NCI-H1105 (cell line): ENCODE data around the gene SYNRG.
A peak's percentile ranks its signal among the peaks of the same experiment; 100 is the strongest.

ENCODE experiments used
- DNase-seq: peaks from one replicate; lab custom pipeline; 2025; lab: John Stamatoyannopoulos, UW

The SYNRG gene

DNA sequence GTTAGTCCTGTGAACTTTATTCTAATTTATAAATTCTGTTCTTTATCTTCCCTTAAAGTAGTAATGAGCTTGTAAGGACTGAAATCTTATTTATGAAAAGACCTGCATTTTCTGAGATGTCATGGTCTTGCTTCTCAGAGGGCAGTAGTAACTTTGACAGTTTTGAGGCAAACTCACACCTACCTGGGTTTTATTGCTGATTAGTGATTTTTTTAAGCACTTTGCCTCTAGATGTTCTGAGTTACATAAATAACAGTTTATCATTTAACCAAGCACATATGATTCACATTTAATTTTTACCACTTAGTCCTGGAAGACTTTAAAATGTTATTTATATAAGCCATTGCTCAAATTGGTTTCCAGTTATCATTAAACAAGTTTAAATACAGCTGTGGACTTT, 108.8 kb downstream of the SYNRG start:
- DNase-seq = no peak

DNA sequence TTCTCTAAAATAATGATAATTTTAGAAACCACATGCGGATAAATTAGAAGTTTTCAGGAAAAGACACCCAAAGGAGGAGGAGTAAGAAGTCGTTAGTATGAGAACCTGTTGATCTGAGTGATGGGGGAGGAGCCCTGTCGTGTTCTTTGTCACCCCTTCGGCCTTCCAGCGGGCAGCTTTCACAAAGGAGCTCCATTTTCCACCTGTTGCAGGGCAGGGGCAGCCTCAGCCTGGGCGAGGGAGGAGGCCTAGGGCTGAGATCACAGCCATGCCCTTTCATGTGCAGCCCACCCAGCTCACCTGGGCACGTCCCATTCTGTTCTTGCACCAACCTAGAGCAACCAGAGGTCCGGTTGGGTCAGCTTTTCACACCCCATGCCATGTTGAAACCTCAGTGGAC, 114.2 kb downstream of the SYNRG start:
- DNase-seq = no peak

DNA sequence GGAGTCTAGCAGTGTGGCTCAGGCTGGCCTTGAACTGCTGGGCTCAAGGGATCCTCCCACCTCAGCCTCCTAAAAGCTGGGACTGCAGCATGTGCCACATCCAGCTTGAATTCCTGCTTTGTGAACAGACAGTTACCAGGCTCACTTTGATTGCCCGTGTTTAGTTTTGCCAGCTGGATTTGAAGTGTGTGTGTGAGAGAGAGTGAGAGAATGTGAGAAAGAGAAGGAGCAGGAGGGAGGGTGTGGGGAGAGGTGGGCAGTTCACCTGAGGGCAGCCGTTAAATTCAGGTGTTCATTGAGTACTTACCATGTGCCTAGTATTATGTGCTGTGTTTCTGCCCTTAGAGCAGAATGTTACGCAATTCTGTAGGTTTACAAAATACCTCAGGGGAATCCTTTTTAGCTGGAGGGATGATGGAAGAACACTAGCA, 114.8 kb downstream of the SYNRG start:
- DNase-seq = no peak

DNA sequence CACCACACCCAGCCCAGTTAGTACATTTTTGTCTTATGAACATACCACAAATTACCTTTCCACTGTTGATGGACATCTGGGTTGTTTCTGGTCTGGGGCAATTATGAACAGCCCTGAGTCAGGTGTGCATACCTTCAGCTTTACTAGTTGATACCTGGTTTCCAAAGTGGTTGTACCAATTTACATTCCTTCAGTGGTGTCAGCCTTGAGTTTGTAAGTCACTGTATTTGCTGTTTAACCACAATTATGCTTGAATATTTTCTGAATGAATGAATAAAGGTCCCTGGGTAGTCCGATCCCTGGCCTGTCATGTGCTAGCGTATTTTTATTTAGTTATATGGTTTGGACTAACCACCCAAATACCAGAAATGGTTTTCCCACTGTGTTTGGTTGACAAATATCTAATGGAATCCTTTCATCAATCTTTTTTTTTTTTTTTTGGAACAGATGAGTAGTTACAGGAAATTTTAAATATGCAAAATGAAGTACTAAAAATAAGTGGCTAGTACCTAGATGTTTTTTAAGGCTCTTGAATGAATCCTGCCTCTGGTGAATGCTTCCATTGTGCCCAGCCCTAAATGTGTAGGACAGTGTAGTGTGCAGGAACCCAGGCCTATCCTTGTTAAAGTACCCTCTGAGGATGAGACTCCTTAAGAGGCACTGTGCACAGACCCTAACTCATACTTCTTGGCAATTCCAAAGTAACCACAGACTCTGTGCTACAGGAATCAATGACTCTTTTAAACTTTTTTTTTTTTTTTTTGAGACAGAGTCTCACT, 115.8 kb downstream of the SYNRG start:
- DNase-seq = no peak

DNA sequence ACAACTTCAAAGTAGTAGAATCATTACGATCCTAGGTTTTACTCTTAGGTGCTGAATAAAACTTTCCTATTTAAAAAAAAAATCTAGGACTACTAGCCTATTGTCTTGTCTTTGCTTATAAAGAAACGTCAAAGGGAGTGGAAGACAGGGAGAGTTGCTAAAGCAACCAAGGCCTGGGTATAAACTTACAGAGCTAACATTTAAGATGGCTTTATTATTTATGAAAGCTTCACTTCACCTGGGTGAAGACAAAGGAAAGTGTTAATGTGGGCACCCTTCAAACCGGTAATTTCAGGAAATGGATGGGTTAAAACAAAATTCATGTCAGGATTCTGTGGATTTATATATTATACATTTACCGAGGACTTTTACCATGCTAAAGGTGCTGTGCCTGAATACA, 117.1 kb downstream of the SYNRG start:
- DNase-seq = no peak

DNA sequence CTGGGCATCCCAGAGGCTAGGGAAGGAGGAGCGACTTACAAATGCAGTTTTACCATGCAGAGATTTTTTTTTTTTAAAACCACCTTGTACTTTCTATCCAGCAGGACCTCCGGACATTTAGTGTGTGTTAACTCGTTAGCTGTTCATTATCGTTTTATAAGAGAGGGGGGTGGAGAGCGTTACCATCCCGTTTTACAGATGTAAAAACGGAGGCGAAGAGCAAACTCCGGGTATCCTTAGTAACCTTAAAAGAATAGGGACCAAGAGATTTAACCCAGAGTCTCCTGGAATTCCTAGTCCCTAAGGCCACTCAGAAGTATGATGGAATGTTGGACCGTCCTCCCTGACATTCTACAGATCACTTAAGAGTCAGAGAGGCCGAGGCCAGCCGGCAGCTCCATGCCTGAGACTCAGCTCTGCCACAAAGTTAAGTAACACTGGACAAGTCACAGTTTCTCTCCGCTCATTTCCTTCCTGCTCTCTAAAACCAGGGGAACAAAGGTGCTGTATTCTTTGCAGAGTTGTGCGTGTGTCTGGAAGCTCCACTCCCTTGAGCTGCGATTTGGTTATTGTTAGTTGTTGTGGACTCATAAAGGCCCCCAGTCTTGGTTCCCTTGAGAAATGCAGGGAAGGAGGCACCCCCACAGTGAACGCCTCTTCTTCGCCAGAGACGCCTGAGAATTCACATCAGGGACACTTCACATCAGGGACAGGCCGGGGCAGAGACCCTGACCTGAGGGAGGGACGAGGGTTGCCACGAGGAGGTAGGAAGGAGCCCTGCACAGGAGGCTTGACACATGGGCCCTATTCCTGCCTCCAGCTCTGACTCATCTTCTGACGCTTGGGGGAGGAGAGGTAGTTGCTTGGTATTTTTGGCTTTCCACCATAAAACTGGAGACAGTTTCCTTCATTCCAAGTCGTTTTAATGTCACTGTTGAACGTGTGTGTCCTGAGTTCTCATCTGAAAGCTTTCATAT, 118.3 kb downstream of the SYNRG start:
- no peak for DNase-seq

DNA sequence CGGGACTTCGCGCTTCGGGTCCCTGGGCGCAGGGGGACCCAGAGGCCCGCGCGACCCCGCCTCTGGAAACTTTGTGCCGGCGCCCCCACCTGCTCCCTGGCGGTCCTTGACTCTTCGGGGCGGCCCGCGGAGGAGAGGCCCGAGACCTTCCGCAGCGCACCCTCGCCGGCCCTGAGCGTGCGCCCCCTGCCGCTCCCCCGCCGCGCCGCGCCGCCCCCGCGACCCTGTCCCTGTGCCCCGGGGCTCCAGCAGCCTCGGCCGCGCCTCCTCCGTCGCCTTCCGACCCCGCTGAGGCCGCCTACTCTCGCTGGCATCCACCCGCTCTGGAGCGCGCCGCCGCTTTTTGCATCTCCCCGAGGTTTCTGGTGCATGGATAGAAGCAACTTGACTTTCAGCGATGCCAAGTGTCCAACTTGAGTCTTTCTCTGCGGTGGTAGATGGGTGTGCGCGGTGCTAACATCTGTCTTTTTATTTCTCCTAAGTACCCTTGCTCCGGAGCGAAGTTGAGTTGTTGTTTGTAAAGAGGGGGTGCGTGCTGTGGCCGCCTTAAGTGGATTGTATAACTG, 119.1 kb downstream of the SYNRG start:
- peak; percentile 63 for DNase-seq

DNA sequence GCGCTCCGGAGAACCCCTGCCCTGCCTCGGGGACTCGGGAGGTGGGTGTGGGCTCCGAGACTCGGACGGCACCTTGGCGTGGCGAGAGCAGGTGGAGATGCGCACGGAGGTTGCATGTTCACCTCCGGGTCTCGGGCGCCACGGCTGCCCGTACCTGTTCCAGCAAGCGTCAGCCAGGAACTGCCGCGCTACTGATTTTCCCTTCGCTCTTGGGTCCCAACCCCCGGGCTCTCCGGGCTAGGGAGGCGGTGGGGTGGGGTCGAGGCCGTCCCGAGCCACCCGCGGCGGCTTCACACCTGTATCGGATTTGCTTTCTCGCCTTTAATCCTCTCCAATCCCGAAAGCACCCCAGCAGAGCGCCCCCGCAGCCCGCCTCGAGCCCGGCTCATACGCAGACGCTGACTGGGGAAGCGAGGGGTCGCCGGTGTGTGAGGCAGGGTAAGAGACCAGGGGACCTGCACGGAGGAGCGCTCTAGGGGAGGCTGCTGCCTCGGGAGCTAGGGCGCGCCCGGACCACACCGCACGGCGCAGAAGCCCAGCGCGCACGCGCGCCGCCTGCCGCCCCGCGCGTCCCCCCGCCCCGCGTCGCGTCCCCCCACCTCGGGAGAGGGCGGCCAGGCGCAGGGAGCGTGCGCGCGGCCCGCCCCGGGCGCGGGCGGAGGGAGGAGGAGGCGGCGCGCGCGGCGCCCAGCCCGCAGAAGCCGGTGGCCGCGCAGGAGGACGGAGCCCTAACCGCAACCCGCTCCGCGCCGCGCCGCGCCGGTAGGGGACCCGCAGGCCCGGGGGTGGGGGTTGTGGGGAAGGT, 119.8 kb downstream of the SYNRG start, which contains the start of gene DUSP14:
Gene DUSP14, plus strand, starts transcription at position 695 of the 805 bp plus-strand sequence. CDS start 22,382 bp downstream, outside the sequence.
- peak; percentile 77 for DNase-seq

DNA sequence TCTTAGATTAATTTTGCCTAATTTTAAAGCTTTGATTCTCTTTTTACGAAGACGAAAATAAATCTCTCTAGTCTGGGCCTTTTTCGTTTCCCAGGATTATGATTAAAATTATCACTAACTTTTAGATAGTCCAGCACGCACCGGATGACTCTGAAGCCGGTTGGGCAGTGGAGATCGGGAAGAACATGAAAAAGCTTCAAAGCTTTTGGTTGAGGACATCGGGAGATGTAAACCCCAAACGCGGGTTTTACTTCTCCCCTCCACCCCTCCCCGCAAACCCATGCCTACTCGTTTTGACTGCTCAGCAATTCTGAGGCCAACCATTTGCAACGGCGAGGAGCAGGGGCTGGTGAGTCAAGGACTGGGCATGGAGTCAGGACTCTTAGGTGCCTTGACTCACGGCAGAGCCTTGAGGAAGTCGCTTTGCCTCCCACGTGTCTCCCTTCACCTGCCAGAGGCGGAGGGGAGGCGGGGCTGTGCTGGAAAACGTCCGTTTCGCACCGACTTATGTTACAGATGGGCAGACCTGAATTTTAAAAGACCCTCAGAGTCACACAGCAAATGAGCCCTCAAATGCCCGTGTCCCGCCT, 120.5 kb downstream of the SYNRG start:
- DNase-seq = peak; percentile 53

DNA sequence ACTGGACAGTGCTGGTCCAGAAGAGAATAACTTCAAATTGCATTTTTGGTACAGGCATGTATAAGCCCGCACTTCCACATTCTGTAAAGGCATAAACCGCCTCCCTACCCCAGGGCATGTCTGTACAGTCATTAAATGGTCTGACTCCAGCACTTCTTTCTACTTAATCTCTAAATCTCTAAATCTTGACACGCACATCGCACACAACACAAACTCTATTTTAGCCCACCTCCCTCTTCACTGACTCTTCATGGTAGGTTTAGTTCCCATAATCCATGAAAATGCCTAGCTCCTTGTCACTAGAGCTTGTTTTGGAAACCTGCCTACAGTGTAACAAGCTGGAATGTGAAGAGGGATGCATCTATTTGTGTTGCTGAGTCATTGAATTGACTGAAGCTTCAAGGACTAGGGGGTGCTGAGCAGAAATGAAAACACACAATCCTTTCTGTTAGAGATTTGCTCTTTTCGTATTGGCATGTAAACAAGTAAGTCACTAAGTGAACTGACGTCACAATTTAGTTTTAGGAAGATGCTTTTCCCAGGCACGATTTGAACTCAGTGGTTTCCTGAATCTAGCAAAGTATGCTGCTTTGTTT, 121.1 kb downstream of the SYNRG start:
- DNase-seq = peak; percentile 39

DNA sequence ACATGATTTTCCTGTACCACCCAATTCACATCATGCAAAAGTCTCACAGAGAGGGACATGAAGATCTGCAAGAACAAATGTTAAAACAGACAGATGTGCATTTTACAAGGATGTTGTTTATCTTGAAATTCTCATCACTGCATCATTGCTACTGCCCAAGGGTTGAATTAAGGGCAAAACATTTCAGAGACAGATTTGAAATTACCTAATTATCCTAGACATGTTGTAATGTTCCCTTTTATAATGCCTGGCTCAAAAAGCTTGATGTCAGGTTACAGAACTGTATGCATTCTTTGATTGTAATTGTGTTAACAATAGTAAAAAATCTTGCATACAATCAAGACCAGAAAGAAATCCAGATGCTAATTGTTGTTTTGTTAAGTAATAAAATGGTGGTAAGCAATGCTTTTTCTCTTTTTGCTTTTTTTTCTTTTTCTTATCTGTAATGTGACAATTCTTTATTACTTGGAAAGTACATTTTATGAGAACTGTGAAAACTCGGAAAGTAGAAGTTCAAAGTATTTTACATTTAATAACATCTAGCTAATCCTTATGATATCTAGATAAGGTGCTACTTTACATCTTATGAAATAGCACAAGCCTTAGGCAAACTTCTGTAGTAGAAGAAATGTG, 123.2 kb downstream of the SYNRG start:
- DNase-seq = no peak

DNA sequence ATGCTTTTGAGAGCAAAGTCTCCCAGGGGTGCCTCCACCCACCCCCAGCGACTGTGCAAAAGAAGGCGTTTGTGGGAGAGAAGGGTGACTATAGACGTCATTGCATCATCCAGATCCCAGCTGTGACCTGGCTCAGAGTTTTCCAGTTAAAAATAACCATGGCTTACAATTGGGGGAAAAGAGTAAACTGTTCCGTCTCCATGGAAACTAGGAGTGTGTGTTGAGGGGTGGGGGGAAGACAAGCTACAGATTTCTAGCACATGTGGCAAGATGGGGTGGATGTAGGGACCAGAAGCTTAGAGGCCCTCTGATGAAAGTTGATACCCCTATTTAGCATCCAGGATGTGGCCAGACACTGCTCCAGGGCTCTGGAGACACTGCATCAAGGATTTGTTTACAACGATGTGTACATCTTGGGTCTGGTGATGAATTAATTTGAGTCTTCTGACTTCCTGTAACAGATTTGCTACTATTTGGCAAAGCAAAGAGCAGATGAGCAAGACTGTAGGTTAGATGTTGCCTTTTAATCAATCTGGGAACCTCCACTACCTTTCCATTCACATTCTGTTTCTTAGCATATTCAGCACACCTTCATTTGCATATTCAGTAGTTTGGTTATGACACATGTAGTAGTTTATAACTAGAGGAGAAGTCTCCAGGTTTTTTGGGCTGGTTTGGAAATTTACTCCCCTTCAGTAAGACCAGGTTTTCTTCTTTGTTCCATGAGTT, 125.7 kb downstream of the SYNRG start:
- no peak for DNase-seq

DNA sequence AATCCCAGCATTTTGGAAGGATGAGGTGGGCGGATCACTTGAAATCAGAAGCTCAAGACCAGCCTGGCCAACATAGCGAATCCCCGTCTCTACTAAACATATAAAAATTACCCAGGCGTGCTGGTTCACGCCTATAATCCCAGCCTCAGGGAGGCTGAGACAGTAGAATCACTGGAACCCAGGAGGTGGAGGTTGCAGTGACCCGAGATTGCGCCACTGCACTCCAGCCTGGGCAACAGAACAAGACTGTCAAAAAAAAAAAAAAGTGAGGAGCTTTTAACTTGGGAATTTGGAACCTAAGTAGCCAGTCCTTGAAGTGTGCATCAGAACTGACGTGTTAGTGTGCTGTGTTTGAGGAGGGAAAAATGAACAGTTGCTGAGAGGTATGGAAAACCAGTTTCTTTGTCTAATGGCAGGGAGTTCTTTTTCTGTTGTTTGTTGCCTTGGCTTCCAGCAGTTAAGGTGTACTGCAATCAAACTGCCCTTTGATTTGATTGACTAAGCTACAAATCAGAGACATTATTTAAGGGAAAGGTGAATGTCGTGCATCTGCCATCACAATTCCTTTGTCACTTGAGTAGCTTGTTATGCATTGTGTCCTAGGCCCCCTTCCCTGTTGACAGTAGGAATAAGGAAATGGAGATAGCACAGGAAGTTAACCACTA, 128.1 kb downstream of the SYNRG start:
- DNase-seq = no peak

DNA sequence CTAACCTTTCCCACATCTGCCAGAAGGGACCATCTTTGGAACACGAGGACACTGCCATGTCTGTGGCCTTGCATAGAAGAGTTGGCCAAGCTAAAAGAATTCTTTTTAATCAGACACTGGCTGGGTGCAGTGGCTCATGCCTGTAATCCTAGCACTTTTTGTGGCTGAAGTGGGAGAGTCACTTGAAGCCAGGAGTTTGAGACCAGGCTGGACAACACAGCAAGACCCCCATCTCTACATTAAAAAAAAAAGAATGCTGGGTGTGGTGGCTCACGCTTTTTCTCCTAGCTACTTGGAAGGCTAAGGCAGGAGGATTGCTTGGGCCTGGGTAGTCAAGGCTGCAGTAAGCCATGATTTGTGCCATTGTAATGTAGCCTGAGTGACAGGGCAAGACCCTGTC, 128.8 kb downstream of the SYNRG start:
- no peak for DNase-seq

DNA sequence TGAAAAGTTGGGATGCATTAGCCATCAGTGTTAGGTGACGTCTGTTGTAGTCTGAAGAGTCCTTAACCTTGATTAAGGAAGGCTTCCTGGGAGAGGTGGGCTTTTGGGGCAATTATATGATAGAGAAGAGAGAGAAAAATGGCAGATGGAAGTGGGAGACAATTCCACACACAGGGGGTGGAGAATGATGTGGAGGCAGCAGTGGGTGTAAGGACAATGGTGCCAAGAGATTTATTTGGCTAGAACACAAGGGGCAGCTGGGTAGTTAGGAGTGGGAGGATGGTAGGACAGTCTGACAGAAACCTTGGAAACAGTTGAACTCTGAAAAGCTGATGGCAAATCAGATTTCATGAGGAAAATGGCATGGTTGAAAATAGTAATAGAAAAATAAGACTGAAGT, 130.2 kb downstream of the SYNRG start:
- no peak for DNase-seq

DNA sequence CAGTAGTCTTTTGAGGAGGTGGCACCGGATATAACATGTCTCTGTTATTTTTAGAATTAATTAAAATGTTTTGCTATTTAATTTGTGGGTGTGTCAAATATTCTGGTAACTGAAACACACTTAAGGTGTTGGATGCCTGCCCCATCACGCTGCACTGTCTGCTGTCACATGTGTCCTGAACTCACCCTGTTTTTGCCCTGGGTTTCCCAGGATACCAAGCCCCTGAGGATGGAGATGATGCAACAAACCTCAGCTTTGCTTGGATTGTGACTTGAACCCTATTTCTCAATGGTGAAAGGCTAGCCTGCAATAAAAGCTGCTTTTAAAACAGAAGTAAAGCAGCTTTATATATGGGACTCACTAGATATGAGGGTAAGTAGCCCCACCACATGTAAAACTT, 131.0 kb downstream of the SYNRG start:
- DNase-seq = no peak

DNA sequence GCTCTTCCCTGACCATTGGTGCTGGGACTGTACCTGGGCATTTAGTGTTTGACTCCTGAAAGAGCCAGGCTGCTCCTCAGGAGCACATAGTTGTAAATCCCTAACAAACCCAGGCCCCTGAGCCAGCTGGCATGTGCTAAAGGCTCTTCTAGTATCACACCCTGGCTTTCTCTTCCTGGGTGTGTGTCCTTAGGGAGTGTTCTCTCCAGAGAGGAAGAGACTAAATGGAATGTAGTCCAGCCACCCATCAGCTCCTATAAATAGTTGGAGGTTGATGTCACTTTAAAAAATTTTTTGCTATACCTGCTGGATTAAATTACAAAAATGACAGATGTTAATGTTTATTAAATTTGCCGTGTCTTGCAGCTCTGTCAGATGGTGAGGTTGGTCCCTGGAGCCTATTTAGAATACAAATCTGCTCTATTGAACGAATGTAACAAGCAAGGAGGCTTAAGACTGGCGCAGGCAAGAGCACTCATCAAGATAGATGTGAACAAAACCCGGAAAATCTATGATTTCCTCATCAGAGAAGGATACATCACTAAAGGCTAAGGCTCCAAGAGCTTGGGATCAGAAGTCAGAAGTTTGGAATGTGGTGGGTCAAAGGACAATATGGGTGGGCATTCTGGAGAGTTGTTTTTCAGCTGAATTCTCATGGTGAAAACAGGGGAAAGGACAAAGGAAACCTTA, 132.6 kb downstream of the SYNRG start:
- no peak for DNase-seq

DNA sequence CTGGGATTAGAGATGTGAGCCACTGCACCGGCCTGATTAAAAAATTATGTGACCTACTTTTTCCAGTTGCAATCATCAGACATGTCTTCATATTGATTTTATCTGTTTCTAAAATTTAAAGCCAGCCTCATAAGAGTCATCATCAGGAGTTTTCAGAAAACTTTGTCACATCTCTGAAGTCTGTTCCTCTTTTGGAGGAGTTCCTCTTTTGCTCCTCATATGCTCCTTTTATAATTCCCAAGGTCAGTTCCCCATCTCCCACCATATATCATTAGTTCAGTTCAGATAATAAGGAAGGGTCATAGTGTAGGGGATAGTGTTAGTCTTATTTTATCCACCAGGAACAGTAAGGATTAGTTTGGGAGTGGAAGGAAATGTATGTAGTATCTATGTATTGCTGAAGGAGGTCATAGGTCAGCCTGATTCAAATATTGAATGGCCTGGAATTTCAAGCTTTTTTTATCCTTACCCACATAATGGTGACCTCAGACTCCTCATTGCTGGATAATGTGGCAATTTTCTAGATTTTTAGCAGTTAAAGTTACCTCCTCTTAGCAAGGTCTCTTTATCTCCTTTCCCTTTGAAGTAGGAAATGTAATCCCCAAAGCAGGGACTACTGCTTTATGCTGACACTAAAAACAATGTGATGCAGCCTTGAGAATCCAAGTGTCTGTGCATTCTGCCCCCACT, 133.3 kb downstream of the SYNRG start:
- DNase-seq = no peak
